Inferior parietal cortex (tissue), 1 donor: ENCODE measurements around the gene SLC35A3.

Source experiments
- DNase-seq: peaks from one replicate; pipeline ENCODE4 v3.0.0-alpha.2; 2016; ENCODE audit errors: extremely low spot score

Gene SLC35A3

DNA sequence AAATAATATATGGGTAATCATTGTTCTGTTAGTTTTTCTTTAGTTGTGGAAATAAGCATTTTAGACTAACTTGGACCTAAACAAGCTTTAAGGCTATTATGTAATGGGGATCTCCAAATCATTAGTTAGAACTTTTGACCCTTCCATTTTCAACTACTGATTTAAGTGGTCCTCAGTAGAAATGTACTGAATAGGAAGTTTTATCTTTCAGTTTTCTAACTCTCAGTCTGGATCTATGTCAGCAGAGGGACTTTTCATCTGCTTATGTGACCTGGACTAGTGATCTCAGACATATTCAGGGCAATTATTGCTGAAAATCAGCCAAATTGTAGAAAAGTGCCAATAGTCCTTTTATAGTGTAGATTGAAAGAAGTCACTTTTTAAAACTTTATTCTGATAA, 106.9 kb downstream of the SLC35A3 start:
- no peak for DNase-seq

DNA sequence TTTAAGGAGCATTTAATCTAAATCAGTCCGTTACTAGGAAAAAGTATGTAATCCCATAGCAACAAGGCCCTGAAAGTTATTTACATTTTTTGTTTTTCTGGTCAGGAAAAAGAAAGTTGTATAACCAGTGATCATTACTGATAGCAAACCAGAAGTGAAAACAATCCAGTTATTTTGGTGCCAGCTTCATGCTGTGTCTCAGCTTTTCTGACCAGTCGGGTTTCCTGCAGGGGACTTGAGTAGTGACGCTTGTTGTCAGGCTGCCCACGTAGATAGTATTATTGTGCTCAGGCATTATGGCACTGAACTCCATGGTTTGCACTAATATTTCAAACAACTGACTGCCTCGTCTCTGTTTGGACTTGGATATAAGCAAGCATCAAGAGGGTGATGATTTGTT, 107.7 kb downstream of the SLC35A3 start:
- DNase-seq, result no peak

GRCh38 chr1:100080331-100080730, 110.5 kb downstream of the SLC35A3 start:
- no peak for DNase-seq
